ENCODE results near the gene ART5. TPM values are rescaled to one million over a fixed set of nuclear protein-coding genes. Genes with fewer than 3 reads are reported as not detected.

ART5 gene
- not detected for total RNA-seq

- ATAC-seq: no peak
Measured at GRCh38 chr11:3641701-3642070, at the start of gene ART5. Gene ART5, minus strand, starts transcription at chr11:3641992. Its CDS starts 130 bp downstream, at chr11:3641862.

GRCh38 chr11:3686751-3687150 lies 45.0 kb upstream of the ART5 start:
- peak overlapping the region in 1 of 2 donors; percentile 41 for H3K27ac Mint-ChIP-seq

More at GRCh38 chr11:3641701-3642070, at the start of gene ART5:
- Mint-ChIP-seq H3K27ac (no peak within 1 kb of the TSS), H3K36me3 (no peaks in the 10 kb centered on the region), H3K9me3 (no peaks in the 10 kb centered on the region)
- no peak for DNase-seq (ENCODE audit: low spot score in 2 of 2)

DNA sequence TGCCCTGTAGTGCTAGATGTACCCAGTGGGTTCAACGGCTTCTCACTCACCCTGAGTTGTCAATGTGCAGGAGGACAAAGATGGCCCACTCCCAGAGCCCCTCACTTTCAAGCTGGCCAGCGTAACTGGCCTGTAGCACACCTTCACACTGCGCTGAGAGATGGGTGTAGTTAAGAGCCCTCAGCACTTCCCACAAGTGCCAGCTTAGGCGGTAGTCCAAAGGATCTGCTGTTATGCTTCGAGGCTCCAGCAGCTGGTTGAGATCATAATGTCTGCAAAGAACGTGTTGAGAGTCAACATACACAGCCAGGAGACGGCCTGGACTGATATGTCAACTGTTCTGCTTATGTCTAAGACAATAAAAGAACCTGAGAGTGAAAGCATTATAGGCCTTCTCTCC lies 44.1 kb upstream of the ART5 start:
- Mint-ChIP-seq H3K9me3 (no peaks in the 10 kb centered on the region), H3K27ac (peak overlapping the region in 1 of 2 donors; percentile 42), H3K36me3 (peaks cover 11 to 25% of the 10 kb centered on the region in 2 donors)
- no peak for ATAC-seq
- DNase-seq (ENCODE audit: low spot score in 2 of 2): no peak

More at GRCh38 chr11:3686751-3687150, 45.0 kb upstream of the ART5 start:
- DNase-seq (ENCODE audit: low spot score in 2 of 2) (no peak), ATAC-seq (no peak)
- H3K36me3 Mint-ChIP-seq: peaks cover 10 to 25% of the 10 kb centered on the region in 2 donors
- H3K9me3 Mint-ChIP-seq: no peaks in the 10 kb centered on the region

GRCh38 chr11:3684819-3685172 lies 43.0 kb upstream of the ART5 start:
- no peak for DNase-seq (ENCODE audit: low spot score in 2 of 2)
- no peaks in the 10 kb centered on the region for H3K9me3 Mint-ChIP-seq
- H3K27ac Mint-ChIP-seq: peak overlapping the region in 1 of 2 donors; percentile 12
- peaks cover 11 to 25% of the 10 kb centered on the region in 2 donors for H3K36me3 Mint-ChIP-seq
- no peak for ATAC-seq

DNA sequence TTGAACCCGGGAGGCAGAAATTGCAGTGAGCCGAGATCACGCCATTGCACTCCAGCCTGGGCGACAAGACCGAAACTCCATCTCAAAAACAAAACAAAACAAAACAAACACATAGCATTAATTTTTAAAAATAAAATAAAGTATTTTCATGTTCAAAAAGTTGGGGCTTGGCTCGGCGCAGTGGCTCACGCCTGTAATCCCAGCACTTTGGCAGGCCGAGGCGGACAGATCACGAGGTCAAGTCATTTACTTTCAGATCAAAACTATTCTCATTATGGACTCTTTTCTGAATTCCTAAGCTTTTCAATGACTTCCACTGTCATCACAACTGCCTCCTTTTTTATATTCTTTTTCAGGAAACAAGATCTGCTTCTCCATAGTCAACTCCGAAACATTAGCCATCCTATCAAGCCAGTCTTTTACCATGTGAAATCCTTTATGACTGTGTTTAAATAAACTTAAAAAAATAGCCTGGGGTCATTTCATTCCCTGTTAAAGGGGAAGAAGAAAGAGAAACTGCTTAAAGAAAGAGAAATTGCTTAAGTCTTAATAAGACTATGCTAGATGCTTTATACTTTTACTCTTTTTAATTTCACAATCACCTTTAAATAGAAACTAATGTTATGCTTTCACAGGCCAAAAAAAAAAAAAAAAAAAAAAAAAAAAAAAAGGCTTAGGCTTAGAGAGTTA lies 42.5 kb upstream of the ART5 start:
- Mint-ChIP-seq H3K9me3 (no peaks in the 10 kb centered on the region), H3K36me3 (peaks cover 14 to 30% of the 10 kb centered on the region in 2 donors), H3K27ac (peak overlapping the region in 1 of 2 donors; percentile 12)
- DNase-seq (ENCODE audit: low spot score in 2 of 2) (no peak), ATAC-seq (no peak)

DNA sequence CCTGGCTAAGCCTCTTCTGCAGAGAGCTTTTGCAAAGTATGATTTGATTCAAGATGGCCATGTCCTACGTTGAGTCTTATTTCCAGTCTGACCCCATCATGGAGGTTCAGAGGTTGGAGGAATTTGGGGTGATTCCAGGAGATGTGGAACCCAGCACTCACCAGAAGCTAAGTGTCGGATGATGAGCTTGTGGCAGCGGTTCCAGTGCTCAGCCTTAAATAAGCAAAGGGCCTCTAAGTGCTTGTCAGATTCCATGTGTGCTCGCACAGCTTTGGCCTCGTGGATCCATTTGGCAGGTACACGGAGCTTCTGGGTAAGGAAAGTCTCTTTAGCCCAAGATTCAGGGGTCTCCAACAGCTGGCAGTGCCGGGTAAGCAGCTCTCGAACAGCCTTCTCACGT lies 41.2 kb upstream of the ART5 start:
- no peak for ATAC-seq
- peak overlapping the region in 1 of 2 donors; percentile 60 for H3K27ac Mint-ChIP-seq
- H3K9me3 Mint-ChIP-seq: no peaks in the 10 kb centered on the region
- DNase-seq (ENCODE audit: low spot score in 2 of 2): no peak
- H3K36me3 Mint-ChIP-seq: peaks cover 19 to 40% of the 10 kb centered on the region in 2 donors

- DNase-seq (ENCODE audit: low spot score in 2 of 2) (no peak), ATAC-seq (no peak)
- H3K9me3 Mint-ChIP-seq: no peaks in the 10 kb centered on the region
- H3K27ac Mint-ChIP-seq: no peak overlapping the region
- H3K36me3 Mint-ChIP-seq: peaks cover 28 to 41% of the 10 kb centered on the region in 2 donors
Measured at GRCh38 chr11:3679077-3679476, 37.3 kb upstream of the ART5 start.

DNA sequence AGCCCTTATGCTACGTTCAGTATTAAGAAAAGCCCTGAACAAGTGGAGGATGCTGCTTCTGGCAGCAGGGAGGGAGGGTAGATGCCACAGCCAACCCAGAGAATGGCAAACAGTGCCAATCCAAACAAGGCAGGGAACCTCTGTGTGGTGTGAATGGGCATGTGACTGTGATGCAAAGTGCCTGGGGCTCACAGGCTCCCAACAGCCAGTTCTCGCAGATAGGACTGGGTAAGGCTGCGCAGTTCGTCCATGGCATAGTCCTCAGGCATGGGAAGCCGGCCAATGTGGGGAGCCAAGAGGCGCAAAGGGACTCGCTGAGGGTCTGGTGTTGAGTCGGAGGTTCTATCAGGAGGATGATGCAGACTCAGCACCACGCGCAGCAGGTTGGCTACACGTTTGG lies 34.2 kb upstream of the ART5 start:
- Mint-ChIP-seq H3K27ac (peak overlapping the region in 1 of 2 donors; percentile 18), H3K9me3 (no peaks in the 10 kb centered on the region), H3K36me3 (peaks cover 23 to 27% of the 10 kb centered on the region in 2 donors)
- ATAC-seq: no peak
- no peak for DNase-seq (ENCODE audit: low spot score in 2 of 2)

DNA sequence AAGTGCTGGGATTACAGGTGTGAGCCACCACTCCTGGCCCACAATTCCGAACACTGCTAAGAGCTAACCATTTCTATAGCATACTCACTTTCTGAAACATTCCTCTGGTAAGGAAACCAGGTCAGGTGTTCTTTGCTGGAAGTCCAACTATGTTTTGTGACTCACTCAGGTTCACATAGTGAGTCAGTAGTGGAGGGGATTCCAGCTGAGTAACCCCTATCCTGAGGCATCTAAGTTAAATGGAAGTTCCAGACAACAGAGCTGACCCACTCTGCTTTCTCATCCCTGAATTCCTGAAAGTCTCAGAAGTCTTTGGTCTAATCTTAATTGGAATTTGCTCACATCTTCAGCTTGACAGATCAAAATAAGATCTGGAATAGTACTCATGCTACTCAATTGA lies 32.4 kb upstream of the ART5 start:
- Mint-ChIP-seq H3K27ac (peak overlapping the region in 1 of 2 donors; percentile 7), H3K9me3 (no peaks in the 10 kb centered on the region), H3K36me3 (peaks cover 18 to 21% of the 10 kb centered on the region in 2 donors)
- peak in 1 of 2 donors; percentile 75 for ATAC-seq
- DNase-seq (ENCODE audit: low spot score in 2 of 2): no peak

- peaks cover 7 to 14% of the 10 kb centered on the region in 2 donors for H3K36me3 Mint-ChIP-seq
- ATAC-seq (no peak), DNase-seq (ENCODE audit: low spot score in 2 of 2) (no peak)
- no peaks in the 10 kb centered on the region for H3K9me3 Mint-ChIP-seq
- peak within 1 kb of the TSS; percentile 7 to 70 for H3K27ac Mint-ChIP-seq
Measured at GRCh38 chr11:3671334-3672254, 29.8 kb upstream of the ART5 start, which contains the start of gene CHRNA10. Gene CHRNA10, minus strand, starts transcription at chr11:3671384. Its CDS starts 72 bp downstream, at chr11:3671312.

- peak in 1 of 2 donors; percentile 10 for ATAC-seq
- Mint-ChIP-seq H3K27ac (peak overlapping the region; percentile 7 to 48), H3K9me3 (no peaks in the 10 kb centered on the region), H3K36me3 (peaks cover 0 to 5% of the 10 kb centered on the region in 2 donors)
- no peak for DNase-seq (ENCODE audit: low spot score in 2 of 2)
Measured at GRCh38 chr11:3669742-3670183, 28.0 kb upstream of the ART5 start.

- no peak overlapping the region for H3K27ac Mint-ChIP-seq
- peaks cover 0 to 5% of the 10 kb centered on the region in 2 donors for H3K36me3 Mint-ChIP-seq
- DNase-seq (ENCODE audit: low spot score in 2 of 2): no peak
- no peak for ATAC-seq
- H3K9me3 Mint-ChIP-seq: no peaks in the 10 kb centered on the region
Measured at GRCh38 chr11:3669128-3669527, 27.3 kb upstream of the ART5 start.

GRCh38 chr11:3667149-3668035 lies 25.6 kb upstream of the ART5 start:
- H3K36me3 Mint-ChIP-seq: peaks cover 0 to 5% of the 10 kb centered on the region in 2 donors

DNA sequence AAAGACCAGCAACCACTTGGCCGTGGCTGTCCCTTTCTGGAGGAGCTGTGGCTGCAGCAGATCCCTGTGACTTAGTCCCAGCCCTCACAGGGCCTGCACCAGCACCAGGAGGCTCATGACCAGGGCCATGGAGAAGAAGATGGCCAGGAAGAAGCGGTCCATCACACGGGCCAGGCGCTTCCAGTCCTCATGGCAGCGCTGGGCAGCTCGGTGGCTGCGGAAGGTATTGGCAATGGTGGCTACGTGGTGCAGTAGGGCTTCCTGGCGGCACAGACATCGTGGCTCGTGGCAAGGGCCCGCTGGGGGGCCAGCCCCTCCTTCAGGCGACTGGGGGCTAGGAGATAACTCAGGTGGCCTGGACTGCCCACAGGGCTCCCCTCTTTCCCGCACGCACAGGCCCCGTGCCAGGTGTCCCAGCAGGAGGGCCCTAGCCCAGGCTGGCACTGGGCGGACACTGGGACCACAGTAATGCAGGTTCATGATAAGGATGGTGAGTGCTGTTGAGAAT lies 24.3 kb upstream of the ART5 start:
- DNase-seq (ENCODE audit: low spot score in 2 of 2) (no peak), ATAC-seq (no peak)
- Mint-ChIP-seq H3K9me3 (no peaks in the 10 kb centered on the region), H3K36me3 (peaks cover 0 to 5% of the 10 kb centered on the region in 2 donors), H3K27ac (no peak overlapping the region)

More at GRCh38 chr11:3667149-3668035, 25.6 kb upstream of the ART5 start:
- no peak for ATAC-seq
- no peak for DNase-seq (ENCODE audit: low spot score in 2 of 2)
- Mint-ChIP-seq H3K27ac (no peak overlapping the region), H3K9me3 (no peaks in the 10 kb centered on the region)

DNA sequence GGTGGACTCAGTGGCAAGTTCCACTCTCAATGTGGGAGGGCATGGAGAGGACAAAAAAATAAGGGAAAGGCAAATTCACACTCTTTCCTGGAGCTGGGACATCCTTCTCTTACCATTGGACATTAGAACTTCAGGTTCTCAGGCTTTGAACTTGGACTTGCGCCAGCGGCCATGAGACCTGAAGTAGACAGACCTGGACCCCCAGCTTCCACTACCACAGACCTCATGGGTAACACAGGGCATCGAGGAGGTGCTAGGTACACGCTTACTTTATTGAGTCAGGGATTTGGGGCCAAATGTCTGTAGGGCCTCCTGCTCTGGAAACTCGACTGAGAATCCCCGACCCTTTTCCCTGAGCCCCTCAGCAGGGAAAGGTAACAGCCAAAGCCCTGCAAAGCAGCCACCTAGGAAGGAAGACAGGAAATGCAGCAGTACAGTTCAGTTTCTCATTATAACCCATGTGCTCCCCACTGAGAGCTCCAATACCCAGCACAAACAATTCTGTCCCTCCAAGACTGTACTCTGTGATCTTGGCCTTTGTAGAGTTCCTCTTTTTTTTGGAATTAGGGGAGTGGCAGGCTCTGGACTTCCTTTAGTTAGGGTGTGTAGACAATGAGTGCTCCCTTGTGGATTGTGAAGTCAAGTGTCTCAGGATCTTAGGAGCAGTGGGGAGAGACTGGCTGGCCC lies 23.7 kb upstream of the ART5 start:
- DNase-seq (ENCODE audit: low spot score in 2 of 2): no peak
- Mint-ChIP-seq H3K9me3 (no peaks in the 10 kb centered on the region), H3K36me3 (peaks cover 0 to 5% of the 10 kb centered on the region in 2 donors), H3K27ac (no peak overlapping the region)
- no peak for ATAC-seq
